Measurements from ENCODE around the gene PKP1.

Gene PKP1

DNA sequence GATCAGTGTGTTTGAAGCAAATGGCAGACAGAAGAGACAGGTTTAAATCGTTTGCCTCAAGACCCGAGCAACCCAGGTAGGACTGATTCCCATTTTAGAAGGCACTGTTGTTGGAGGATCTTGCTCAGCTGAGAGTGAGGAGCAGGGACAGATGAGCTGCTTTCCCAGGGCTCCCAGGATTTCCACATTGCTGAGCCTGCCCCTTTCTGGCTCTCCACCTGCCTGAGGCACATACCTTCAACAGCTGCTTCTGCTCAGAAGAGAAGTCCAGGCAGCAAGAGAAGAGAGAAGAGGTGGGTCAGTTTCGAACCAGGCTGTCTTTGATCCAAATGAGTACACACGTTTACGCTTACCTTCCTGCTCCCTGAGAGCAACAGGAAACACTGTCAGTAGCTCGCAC is 88.5 kb downstream of the PKP1 start:
- DNase-seq (ENCODE audit: low read depth, low spot score): no peak
- in situ Hi-C loops (cut with HindIII; ENCODE audit: low sequenced_read_pairs): no loop called here
- no peak overlapping the region for H3K4me3 ChIP-seq (ENCODE audit: low read depth, low read length)
- TF ChIP-seq, protein P1, sequence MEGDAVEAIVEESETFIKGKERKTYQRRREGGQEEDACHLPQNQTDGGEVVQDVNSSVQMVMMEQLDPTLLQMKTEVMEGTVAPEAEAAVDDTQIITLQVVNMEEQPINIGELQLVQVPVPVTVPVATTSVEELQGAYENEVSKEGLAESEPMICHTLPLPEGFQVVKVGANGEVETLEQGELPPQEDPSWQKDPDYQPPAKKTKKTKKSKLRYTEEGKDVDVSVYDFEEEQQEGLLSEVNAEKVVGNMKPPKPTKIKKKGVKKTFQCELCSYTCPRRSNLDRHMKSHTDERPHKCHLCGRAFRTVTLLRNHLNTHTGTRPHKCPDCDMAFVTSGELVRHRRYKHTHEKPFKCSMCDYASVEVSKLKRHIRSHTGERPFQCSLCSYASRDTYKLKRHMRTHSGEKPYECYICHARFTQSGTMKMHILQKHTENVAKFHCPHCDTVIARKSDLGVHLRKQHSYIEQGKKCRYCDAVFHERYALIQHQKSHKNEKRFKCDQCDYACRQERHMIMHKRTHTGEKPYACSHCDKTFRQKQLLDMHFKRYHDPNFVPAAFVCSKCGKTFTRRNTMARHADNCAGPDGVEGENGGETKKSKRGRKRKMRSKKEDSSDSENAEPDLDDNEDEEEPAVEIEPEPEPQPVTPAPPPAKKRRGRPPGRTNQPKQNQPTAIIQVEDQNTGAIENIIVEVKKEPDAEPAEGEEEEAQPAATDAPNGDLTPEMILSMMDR (IDR thresholded peaks at IDR 0.05; ENCODE audit: low read depth, low read length): no peak

- TF ChIP-seq, protein P1 (IDR thresholded peaks at IDR 0.05; ENCODE audit: low read depth, low read length): no peak
- no peak for DNase-seq (ENCODE audit: low read depth, low spot score)
- in situ Hi-C loops (cut with HindIII; ENCODE audit: low sequenced_read_pairs): no loop called here
- H3K4me3 ChIP-seq (ENCODE audit: low read depth, low read length): no peak overlapping the region
Observed at GRCh38 chr1:201374364-201374763, 91.1 kb downstream of the PKP1 start.

DNA sequence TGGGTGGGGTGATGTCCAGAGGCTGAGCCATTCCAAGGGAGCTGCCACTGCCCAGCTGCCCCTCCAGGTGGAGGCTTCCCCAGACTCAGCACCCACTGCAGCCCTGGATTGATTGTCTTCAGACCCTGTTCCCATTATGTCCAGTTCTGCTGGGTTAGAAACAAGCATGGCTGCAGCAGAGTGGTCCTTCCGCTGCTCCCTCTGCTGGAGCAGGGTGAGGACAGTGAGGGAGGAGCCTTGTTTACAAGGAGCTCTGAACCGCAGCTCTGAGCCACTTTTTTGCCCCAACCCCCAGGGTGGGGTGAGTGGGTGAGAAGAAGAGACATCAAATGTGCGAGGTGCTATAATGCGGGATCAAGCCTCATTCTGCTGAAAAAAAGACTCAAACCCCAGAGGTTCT is 91.9 kb downstream of the PKP1 start:
- DNase-seq (ENCODE audit: low read depth, low spot score): no peak
- no peak overlapping the region for H3K4me3 ChIP-seq (ENCODE audit: low read depth, low read length)
- TF ChIP-seq, protein P1 (IDR thresholded peaks at IDR 0.05; ENCODE audit: low read depth, low read length): peak; percentile 27
- in situ Hi-C loops (cut with HindIII; ENCODE audit: low sequenced_read_pairs): no loop called here

DNA sequence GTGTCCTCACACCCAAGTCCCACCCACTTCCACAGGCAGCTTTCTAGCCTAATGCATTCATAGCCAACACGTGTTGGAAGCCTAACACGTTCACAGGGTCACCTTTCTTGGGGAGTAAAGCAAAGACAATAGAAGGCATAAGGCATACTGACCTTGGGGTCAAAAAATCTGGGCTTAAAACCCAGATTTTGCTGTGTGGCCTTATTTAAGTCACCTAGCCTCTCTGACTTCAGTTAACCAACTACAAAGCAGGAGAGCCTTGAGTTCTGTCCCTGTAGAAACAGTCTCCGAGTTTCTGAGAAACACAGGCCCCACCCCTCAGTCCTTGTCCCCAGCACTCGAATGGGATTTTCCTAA is 92.8 kb downstream of the PKP1 start:
- TF ChIP-seq, protein P1 (IDR thresholded peaks at IDR 0.05; ENCODE audit: low read depth, low read length): no peak
- in situ Hi-C loops (cut with HindIII; ENCODE audit: low sequenced_read_pairs): no loop called here

GRCh38 chr1:201376464-201377374 is 93.4 kb downstream of the PKP1 start:
- in situ Hi-C loops (cut with HindIII; ENCODE audit: low sequenced_read_pairs): no loop called here
- DNase-seq (ENCODE audit: low read depth, low spot score): peak; percentile 45
- TF ChIP-seq, protein P1 (IDR thresholded peaks at IDR 0.05; ENCODE audit: low read depth, low read length): peak; percentile 77
- H3K4me3 ChIP-seq (ENCODE audit: low read depth, low read length): no peak overlapping the region

More for the DNA sequence above, 92.8 kb downstream of the PKP1 start:
- no peak overlapping the region for H3K4me3 ChIP-seq (ENCODE audit: low read depth, low read length)
- DNase-seq (ENCODE audit: low read depth, low spot score): no peak

DNA sequence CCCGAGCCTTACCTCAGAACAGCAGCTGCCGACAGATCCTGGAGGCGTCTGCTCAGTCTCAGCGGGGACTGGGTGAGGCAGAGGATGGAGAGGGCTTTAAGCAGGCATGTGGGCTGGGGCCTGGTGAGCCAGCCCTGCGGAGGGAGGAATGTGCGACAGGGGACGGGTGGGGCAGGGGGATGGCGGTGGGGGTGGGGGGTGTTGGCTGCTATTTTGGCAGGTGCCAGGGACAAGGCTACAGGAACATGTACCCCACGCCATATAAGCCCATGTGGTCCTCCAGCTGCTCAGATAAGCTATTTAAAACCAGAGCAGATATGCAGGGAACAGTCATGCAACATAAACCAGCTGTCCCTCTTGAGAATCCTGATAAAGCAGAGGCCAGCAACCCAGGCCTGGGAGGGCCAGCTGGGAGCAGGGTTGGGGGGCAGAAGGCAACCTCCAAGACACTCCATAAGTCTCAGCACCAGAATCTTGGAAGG is 94.3 kb downstream of the PKP1 start, which contains the start of gene TNNT2:
TNNT2 (minus strand) TSS at position 70 of the 482 bp plus-strand sequence. CDS start 4,426 bp downstream, outside the sequence.
- H3K4me3 ChIP-seq (ENCODE audit: low read depth, low read length): no peak within 1 kb of the TSS
- in situ Hi-C loops (cut with HindIII; ENCODE audit: low sequenced_read_pairs): no loop called here
- DNase-seq (ENCODE audit: low read depth, low spot score): no peak
- TF ChIP-seq, protein P1 (IDR thresholded peaks at IDR 0.05; ENCODE audit: low read depth, low read length): no peak
